ENCODE data around the gene SLC37A2.

The SLC37A2 gene

GRCh38 chr11:125114518-125114917 lies 51.4 kb downstream of the SLC37A2 start:
- TF ChIP-seq CTCF (conservative IDR thresholded peaks at IDR 0.05; ENCODE audit: control insufficient read depth, insufficient read depth, low read depth, low read length), result peak; percentile 25
- peak; percentile 15 for DNase-seq (ENCODE audit: low read depth)
- no peak overlapping the region for H3K4me3 ChIP-seq (ENCODE audit: control insufficient read depth, low read depth, low read length)

GRCh38 chr11:125117429-125117828 lies 54.3 kb downstream of the SLC37A2 start:
- no peak for TF ChIP-seq CTCF (conservative IDR thresholded peaks at IDR 0.05; ENCODE audit: control insufficient read depth, insufficient read depth, low read depth, low read length)
- DNase-seq (ENCODE audit: low read depth), result no peak

GRCh38 chr11:125123194-125123946 lies 60.3 kb downstream of the SLC37A2 start:
- DNase-seq (ENCODE audit: low read depth), result peak; percentile 2
- H3K4me3 ChIP-seq (ENCODE audit: control insufficient read depth, low read depth, low read length), result no peak overlapping the region
- TF ChIP-seq CTCF (conservative IDR thresholded peaks at IDR 0.05; ENCODE audit: control insufficient read depth, insufficient read depth, low read depth, low read length), result no peak

More at GRCh38 chr11:125117429-125117828, 54.3 kb downstream of the SLC37A2 start:
- H3K4me3 ChIP-seq (ENCODE audit: control insufficient read depth, low read depth, low read length), result no peak overlapping the region

GRCh38 chr11:125123947-125124617 lies 61.0 kb downstream of the SLC37A2 start:
- H3K4me3 ChIP-seq (ENCODE audit: control insufficient read depth, low read depth, low read length), result no peak overlapping the region
- peak; percentile 79 for DNase-seq (ENCODE audit: low read depth)
- peak; percentile 63 for TF ChIP-seq CTCF (conservative IDR thresholded peaks at IDR 0.05; ENCODE audit: control insufficient read depth, insufficient read depth, low read depth, low read length)

GRCh38 chr11:125124618-125124992 lies 61.5 kb downstream of the SLC37A2 start:
- no peak overlapping the region for H3K4me3 ChIP-seq (ENCODE audit: control insufficient read depth, low read depth, low read length)
- TF ChIP-seq CTCF (conservative IDR thresholded peaks at IDR 0.05; ENCODE audit: control insufficient read depth, insufficient read depth, low read depth, low read length), result no peak
- DNase-seq (ENCODE audit: low read depth), result no peak

GRCh38 chr11:125128450-125128849 lies 65.3 kb downstream of the SLC37A2 start:
- no peak overlapping the region for H3K4me3 ChIP-seq (ENCODE audit: control insufficient read depth, low read depth, low read length)
- peak; percentile 68 for DNase-seq (ENCODE audit: low read depth)
- no peak for TF ChIP-seq CTCF (conservative IDR thresholded peaks at IDR 0.05; ENCODE audit: control insufficient read depth, insufficient read depth, low read depth, low read length)
